ENCODE results near the gene TRIM38. TPM values are rescaled to one million over a fixed set of nuclear protein-coding genes. Genes with fewer than 3 reads are reported as not detected.

Gene TRIM38, protein sequence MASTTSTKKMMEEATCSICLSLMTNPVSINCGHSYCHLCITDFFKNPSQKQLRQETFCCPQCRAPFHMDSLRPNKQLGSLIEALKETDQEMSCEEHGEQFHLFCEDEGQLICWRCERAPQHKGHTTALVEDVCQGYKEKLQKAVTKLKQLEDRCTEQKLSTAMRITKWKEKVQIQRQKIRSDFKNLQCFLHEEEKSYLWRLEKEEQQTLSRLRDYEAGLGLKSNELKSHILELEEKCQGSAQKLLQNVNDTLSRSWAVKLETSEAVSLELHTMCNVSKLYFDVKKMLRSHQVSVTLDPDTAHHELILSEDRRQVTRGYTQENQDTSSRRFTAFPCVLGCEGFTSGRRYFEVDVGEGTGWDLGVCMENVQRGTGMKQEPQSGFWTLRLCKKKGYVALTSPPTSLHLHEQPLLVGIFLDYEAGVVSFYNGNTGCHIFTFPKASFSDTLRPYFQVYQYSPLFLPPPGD
- total RNA-seq: 4.0 and 4.3 TPM in 2 replicates

GRCh38 chr6:25962149-25963127, at the start of gene TRIM38:
Gene TRIM38 (plus strand): TSS chr6:25962802. CDS start chr6:25966523, 3,721 bp downstream.

GRCh38 chr6:25930532-25931410, 31.8 kb upstream of the TRIM38 start, which contains the start of gene SLC17A2:
Gene SLC17A2 (minus strand): TSS chr6:25930691. CDS start chr6:25925796, 4,895 bp downstream.

Other genes starting within 250 kb of the TRIM38 start
- gene SLC17A4, start 208.1 kb upstream of the TRIM38 start, total RNA-seq: under 0.01 TPM in 1 of 2 replicates, not detected in the other
- gene SLC17A1, start 130.8 kb upstream of the TRIM38 start, total RNA-seq: 1.4 TPM in 1 of 2 replicates, not detected in the other
- gene SLC17A3, start 88.6 kb upstream of the TRIM38 start, total RNA-seq: 0.72 TPM in 1 of 2 replicates, not detected in the other
- not detected in 2 replicates for gene SLC17A2, start 32.1 kb upstream of the TRIM38 start, total RNA-seq
- gene HFE, start 124.6 kb downstream of the TRIM38 start, total RNA-seq: 3.4 and 5.5 TPM in 2 replicates